IMR-90 (cell line): Measurements from ENCODE around the gene ARHGEF3. TPM values are rescaled to one million over a fixed set of nuclear protein-coding genes. Genes with fewer than 3 reads are reported as not detected.
"Not testable (repeated sequence)": the region's sequence is repeated elsewhere in the genome, so short reads cannot be mapped to it uniquely, and the experiment has no call there.

ENCODE experiments used
- ATAC-seq: fragments of 200-7000 bp; cut with Tn5 transposase; 2 replicates; pipeline ENCODE4 v1.9.1; 2020; ENCODE audit warnings: low read depth, mild to moderate bottlenecking, moderate library complexity
- BruUV-seq: library from RNA; stranded (reverse); fragments of 400-500 nt; replicated peaks from 2 replicates; lab custom pipeline; 2021; lab: Mats Ljungman, UMichigan
- CTCF ChIA-PET: fragments of 300-600 bp; formaldehyde crosslinking; extraction: SDS; loops from one replicate; lab custom pipeline; 2021; ENCODE audit warnings: antibody characterized with exemption; lab: Yijun Ruan, JAX
- POLR2A ChIA-PET: fragments of 300-600 bp; sonication (Branson Sonifier 250); formaldehyde crosslinking; loops from one replicate; lab custom pipeline; 2022; ENCODE audit warnings: antibody characterized with exemption; ENCODE audit not compliant: unreplicated experiment; lab: Charles Lee
- DNase-seq: peaks from one replicate; pipeline ENCODE4 v3.0.0; 2013
- H2AFZ ChIP-seq: replicated peaks from 2 replicates; pipeline ENCODE3; 2013; ENCODE audit warnings: low read length, mild to moderate bottlenecking; ENCODE audit not compliant: poor library complexity
- H2AK5ac ChIP-seq: 2 replicates; pipeline ENCODE4 v1.6.1; 2013; ENCODE audit warnings: low read depth, low read length, inconsistent platforms
- H2AK9ac ChIP-seq: replicated peaks from 2 replicates; pipeline ENCODE3; 2013; ENCODE audit warnings: mild to moderate bottlenecking, low read depth, low read length, moderate library complexity; ENCODE audit not compliant: poor library complexity
- H2BK120ac ChIP-seq: 2 replicates; pipeline ENCODE4 v1.6.1; 2013; ENCODE audit warnings: low read depth, low read length, inconsistent platforms
- H2BK15ac ChIP-seq: 3 replicates; pipeline ENCODE4 v1.6.1; 2013; ENCODE audit warnings: low read depth, low read length, inconsistent platforms
- H2BK20ac ChIP-seq: 2 replicates; pipeline ENCODE4 v1.6.1; 2013; ENCODE audit warnings: low read depth, mild to moderate bottlenecking, inconsistent platforms, low read length, moderate library complexity
- H2BK5ac ChIP-seq: 2 replicates; pipeline ENCODE4 v1.6.1; 2013; ENCODE audit warnings: mild to moderate bottlenecking, low read depth, low read length, inconsistent platforms; ENCODE audit not compliant: poor library complexity, severe bottlenecking
- H3K14ac ChIP-seq: replicated peaks from 2 replicates; pipeline ENCODE4 v1.6.1; 2013; ENCODE audit warnings: low read depth, low read length, inconsistent platforms
- H3K18ac ChIP-seq: 2 replicates; pipeline ENCODE4 v1.6.1; 2013; ENCODE audit warnings: low read depth, low read length, control low read depth
- H3K23ac ChIP-seq: 2 replicates; pipeline ENCODE4 v1.6.1; 2013; ENCODE audit warnings: low read depth, low read length, inconsistent platforms
- H3K27ac ChIP-seq: 2 replicates; pipeline ENCODE4 v1.5.1; 2013; ENCODE audit warnings: mild to moderate bottlenecking, control low read depth, low read length; ENCODE audit not compliant: insufficient read depth
- H3K27me3 ChIP-seq: 2 replicates; pipeline ENCODE4 v1.6.1; 2013; ENCODE audit warnings: low read length; ENCODE audit not compliant: control insufficient read depth, insufficient read depth
- H3K36me3 ChIP-seq: 2 replicates; pipeline ENCODE4 v1.6.1; 2013; ENCODE audit warnings: low read length, mixed read lengths; ENCODE audit not compliant: control insufficient read depth, insufficient read depth
- H3K4ac ChIP-seq: 2 replicates; pipeline ENCODE4 v1.6.1; 2013; ENCODE audit warnings: low read depth, low read length, inconsistent platforms
- H3K4me1 ChIP-seq: 2 replicates; pipeline ENCODE4 v1.6.1; 2013; ENCODE audit warnings: low read length, mixed read lengths; ENCODE audit not compliant: control insufficient read depth, insufficient read depth
- H3K4me2 ChIP-seq: 2 replicates; pipeline ENCODE4 v1.6.1; 2013; ENCODE audit warnings: low read depth, mild to moderate bottlenecking, control low read depth, low read length, moderate library complexity
- H3K4me3 ChIP-seq: 2 replicates; pipeline ENCODE4 v1.5.1; 2013; ENCODE audit warnings: low read depth, mild to moderate bottlenecking, control low read depth, low read length, moderate library complexity; ENCODE audit not compliant: insufficient read depth
- H3K56ac ChIP-seq: 2 replicates; pipeline ENCODE4 v1.6.1; 2013; ENCODE audit warnings: low read length, inconsistent platforms; ENCODE audit not compliant: insufficient read depth; ENCODE audit errors: extremely low read depth
- H3K79me1 ChIP-seq, 2 experiments: 2 replicates each; pipeline ENCODE4 v1.6.1; 2013; ENCODE audit warnings: low read length in 2 of 2, inconsistent platforms in 1 of 2, low read depth in 1 of 2
- H3K9ac ChIP-seq: 2 replicates; pipeline ENCODE4 v1.6.1; 2013; ENCODE audit warnings: low read depth, low read length, control low read depth
- H3K9me1 ChIP-seq: 2 replicates; pipeline ENCODE4 v1.6.1; 2013; ENCODE audit warnings: low read length, inconsistent platforms; ENCODE audit not compliant: insufficient read depth
- H3K9me3 ChIP-seq: 2 replicates; pipeline ENCODE4 v1.6.1; 2013; ENCODE audit warnings: low read length; ENCODE audit not compliant: control insufficient read depth, insufficient read depth
- H4K20me1 ChIP-seq: 2 replicates; pipeline ENCODE4 v1.6.1; 2013; ENCODE audit warnings: low read length, inconsistent platforms; ENCODE audit not compliant: insufficient read depth
- H4K5ac ChIP-seq: 2 replicates; pipeline ENCODE4 v1.6.1; 2013; ENCODE audit warnings: mild to moderate bottlenecking, low read depth, low read length, control low read depth
- H4K8ac ChIP-seq, 2 experiments: 2 replicates each; pipeline ENCODE4 v1.6.1; 2013; ENCODE audit warnings: low read depth in 2 of 2, low read length in 2 of 2, control low read depth in 1 of 2, inconsistent platforms in 1 of 2
- H4K91ac ChIP-seq: 2 replicates; pipeline ENCODE4 v1.6.1; 2013; ENCODE audit warnings: low read depth, low read length, inconsistent platforms; ENCODE audit not compliant: insufficient read depth
- WGBS, 2 experiments: methylation state at CpG; one replicate each; pipeline versions ENCODE4 v1.1.5 to v1.1.7; 2013; ENCODE audit warnings: missing lambda C conversion rate in 2 of 2; ENCODE audit not compliant: insufficient read length in 1 of 2; ENCODE audit errors: extremely low coverage in 2 of 2; 5-methylcytosine and 5-hydroxymethylcytosine counted together
- dilution Hi-C: fragments of 300-500 bp; cut with HindIII; formaldehyde crosslinking; loops from one replicate; pipeline ENCODE4 v1.14.3; 2018; ENCODE audit warnings: low sequenced_read_pairs; ENCODE audit not compliant: unreplicated experiment
- in situ Hi-C: fragments of 300-500 bp; cut with MboI; formaldehyde crosslinking; loops from 3 replicates; pipeline ENCODE4 v1.14.3; 2019; ENCODE audit warnings: low sequenced_read_pairs, inconsistent platforms, mixed read lengths
- intact Hi-C: fragments of 100-400 bp; cut with micrococcal nuclease; formaldehyde crosslinking; loops from 2 replicates; pipeline ENCODE4 v1.10.0; 2022
- polyA plus RNA-seq, 3 experiments: library from polyadenylated mRNA; depleted of rRNA; stranded (reverse); fragments of >200 nt; gene quantifications; 2 replicates each; pipeline ENCODE4 v1.2.3, GENCODE V29; 2012; ENCODE audit warnings: low replicate concordance in 1 of 3
- total RNA-seq: library from RNA; depleted of rRNA; stranded (reverse); fragments of >200 nt; gene quantifications from 2 replicates; pipeline ENCODE4 v1.2.3, GENCODE V29; 2012

The ARHGEF3 gene
- total and polyA plus RNA-seq, 2 of the 4 experiments (the other 2 are of a cell fraction): 2.1 to 2.3 TPM

- H4K5ac ChIP-seq, H2AFZ ChIP-seq, H3K4me1 ChIP-seq, H3K4me2 ChIP-seq, H3K27ac ChIP-seq, DNase-seq, H3K27me3 ChIP-seq, H2AK9ac ChIP-seq, H3K4me3 ChIP-seq, in situ Hi-C loops, H3K23ac ChIP-seq, H2BK120ac ChIP-seq, POLR2A ChIA-PET, H2BK5ac ChIP-seq, H3K9me1 ChIP-seq, intact Hi-C loops, H4K91ac ChIP-seq, H3K79me1 ChIP-seq, H4K8ac ChIP-seq, H3K9ac ChIP-seq, H3K18ac ChIP-seq, H4K20me1 ChIP-seq, H3K14ac ChIP-seq, H2BK20ac ChIP-seq, H3K56ac ChIP-seq, H3K4ac ChIP-seq, H2AK5ac ChIP-seq, ATAC-seq, CTCF ChIA-PET, H3K36me3 ChIP-seq, H2BK15ac ChIP-seq, H3K9me3 ChIP-seq, dilution Hi-C loops, BruUV-seq: not testable (repeated sequence)
- 88% methylated on average over 9 of the region's 21 CpGs; no CpG with 5 or more reads in 1 of the 2 experiments for WGBS, 2 experiments
Measured at GRCh38 chr3:56718809-56719208, 82.9 kb downstream of the ARHGEF3 start.
